Measurements from ENCODE around the gene PGF. TPM values are rescaled to one million over a fixed set of nuclear protein-coding genes. Genes with fewer than 3 reads are reported as not detected.
A peak's percentile ranks its signal among the peaks of the same experiment; 100 is the strongest.

PGF gene
- total and polyA plus RNA-seq, 2 of the 13 experiments (the other 11 are each of a cell fraction or from before 2014, with no cell fraction given), result 10.7 to 27.5 TPM

DNA sequence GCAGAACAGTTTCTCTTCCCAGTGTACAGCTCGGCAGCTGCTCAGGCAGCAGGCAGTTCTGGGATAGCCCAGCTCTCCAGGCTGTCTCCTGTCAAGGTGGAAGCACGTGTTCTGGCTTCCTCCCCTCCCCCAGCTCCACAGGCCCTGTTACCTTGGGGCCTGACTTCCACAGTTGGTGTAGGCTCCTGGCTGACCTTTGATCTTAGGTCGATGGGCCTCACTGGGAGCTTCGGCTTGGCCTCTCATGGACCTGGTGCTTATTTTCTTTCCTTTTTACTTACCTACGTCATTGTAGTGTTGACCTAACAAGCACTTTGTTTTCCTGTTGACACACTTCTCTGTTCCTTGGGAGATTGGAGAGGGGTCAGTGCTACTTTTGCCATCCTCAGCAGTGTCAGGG, 56.7 kb downstream of the PGF start (continued):
- TF ChIP-seq, protein P1, sequence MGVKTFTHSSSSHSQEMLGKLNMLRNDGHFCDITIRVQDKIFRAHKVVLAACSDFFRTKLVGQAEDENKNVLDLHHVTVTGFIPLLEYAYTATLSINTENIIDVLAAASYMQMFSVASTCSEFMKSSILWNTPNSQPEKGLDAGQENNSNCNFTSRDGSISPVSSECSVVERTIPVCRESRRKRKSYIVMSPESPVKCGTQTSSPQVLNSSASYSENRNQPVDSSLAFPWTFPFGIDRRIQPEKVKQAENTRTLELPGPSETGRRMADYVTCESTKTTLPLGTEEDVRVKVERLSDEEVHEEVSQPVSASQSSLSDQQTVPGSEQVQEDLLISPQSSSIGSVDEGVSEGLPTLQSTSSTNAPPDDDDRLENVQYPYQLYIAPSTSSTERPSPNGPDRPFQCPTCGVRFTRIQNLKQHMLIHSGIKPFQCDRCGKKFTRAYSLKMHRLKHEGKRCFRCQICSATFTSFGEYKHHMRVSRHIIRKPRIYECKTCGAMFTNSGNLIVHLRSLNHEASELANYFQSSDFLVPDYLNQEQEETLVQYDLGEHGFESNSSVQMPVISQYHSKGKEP (CRISPR knock-in tag; IDR thresholded peaks at IDR 0.05), result no peak
- TF ChIP-seq FOXC1 (CRISPR knock-in tag; IDR thresholded peaks at IDR 0.05; ENCODE audit: borderline replicate concordance), result no peak; the same call in 1 of the 2 replicates
- TF ChIP-seq, protein P2, sequence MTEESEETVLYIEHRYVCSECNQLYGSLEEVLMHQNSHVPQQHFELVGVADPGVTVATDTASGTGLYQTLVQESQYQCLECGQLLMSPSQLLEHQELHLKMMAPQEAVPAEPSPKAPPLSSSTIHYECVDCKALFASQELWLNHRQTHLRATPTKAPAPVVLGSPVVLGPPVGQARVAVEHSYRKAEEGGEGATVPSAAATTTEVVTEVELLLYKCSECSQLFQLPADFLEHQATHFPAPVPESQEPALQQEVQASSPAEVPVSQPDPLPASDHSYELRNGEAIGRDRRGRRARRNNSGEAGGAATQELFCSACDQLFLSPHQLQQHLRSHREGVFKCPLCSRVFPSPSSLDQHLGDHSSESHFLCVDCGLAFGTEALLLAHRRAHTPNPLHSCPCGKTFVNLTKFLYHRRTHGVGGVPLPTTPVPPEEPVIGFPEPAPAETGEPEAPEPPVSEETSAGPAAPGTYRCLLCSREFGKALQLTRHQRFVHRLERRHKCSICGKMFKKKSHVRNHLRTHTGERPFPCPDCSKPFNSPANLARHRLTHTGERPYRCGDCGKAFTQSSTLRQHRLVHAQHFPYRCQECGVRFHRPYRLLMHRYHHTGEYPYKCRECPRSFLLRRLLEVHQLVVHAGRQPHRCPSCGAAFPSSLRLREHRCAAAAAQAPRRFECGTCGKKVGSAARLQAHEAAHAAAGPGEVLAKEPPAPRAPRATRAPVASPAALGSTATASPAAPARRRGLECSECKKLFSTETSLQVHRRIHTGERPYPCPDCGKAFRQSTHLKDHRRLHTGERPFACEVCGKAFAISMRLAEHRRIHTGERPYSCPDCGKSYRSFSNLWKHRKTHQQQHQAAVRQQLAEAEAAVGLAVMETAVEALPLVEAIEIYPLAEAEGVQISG (CRISPR knock-in tag; IDR thresholded peaks at IDR 0.05), result peak; percentile 85
- TF ChIP-seq ZNF335 (CRISPR knock-in tag; IDR thresholded peaks at IDR 0.05), result peak; percentile 76; the same call in 1 of the 2 replicates
- no peak for TF ChIP-seq PCBP1 (IDR thresholded peaks at IDR 0.05; ENCODE audit: borderline replicate concordance, low read depth, low read length)
- TF ChIP-seq SOX13 (IDR thresholded peaks at IDR 0.05), result no peak
- peak in 1 of 2 experiments; percentile 66; a peak in 1 of 4 replicates for TF ChIP-seq SOX13 (CRISPR knock-in tag; conservative IDR thresholded peaks at IDR 0.05 in 1 of 2, IDR thresholded peaks at IDR 0.05 in 1 of 2)
- TF ChIP-seq SMC3 (IDR thresholded peaks at IDR 0.05; ENCODE audit: low read length), result no peak
- TF ChIP-seq ZBTB21 (CRISPR knock-in tag; IDR thresholded peaks at IDR 0.05), result no peak
- no peak for TF ChIP-seq ZNF253 (CRISPR knock-in tag; IDR thresholded peaks at IDR 0.05; ENCODE audit: borderline replicate concordance)
- TF ChIP-seq ZNF552 (CRISPR knock-in tag; IDR thresholded peaks at IDR 0.05; ENCODE audit: borderline replicate concordance), result no peak
- TF ChIP-seq, protein P3, sequence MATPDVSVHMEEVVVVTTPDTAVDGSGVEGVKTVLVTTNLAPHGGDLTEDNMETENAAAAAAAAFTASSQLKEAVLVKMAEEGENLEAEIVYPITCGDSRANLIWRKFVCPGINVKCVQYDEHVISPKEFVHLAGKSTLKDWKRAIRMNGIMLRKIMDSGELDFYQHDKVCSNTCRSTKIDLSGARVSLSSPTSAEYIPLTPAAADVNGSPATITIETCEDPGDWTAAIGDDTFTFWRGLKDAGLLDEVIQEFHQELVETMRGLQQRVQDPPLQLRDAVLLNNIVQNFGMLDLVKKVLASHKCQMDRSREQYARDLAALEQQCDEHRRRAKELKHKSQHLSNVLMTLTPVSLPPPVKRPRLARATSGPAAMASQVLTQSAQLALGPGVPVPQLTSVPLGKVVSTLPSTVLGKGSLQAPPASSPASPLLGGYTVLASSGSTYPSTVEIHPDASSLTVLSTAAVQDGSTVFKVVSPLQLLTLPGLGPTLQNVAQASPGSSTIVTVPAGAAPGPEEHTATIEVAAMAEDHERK (CRISPR knock-in tag; IDR thresholded peaks at IDR 0.05; ENCODE audit: low read depth), result no peak
- peak; percentile 81 for TF ChIP-seq RARA (CRISPR knock-in tag; IDR thresholded peaks at IDR 0.05)
- TF ChIP-seq ZNF660 (CRISPR knock-in tag; IDR thresholded peaks at IDR 0.05; ENCODE audit: borderline replicate concordance, low read depth), result no peak
